Measurements from ENCODE around the gene NRTN. TPM values are rescaled to one million over a fixed set of nuclear protein-coding genes. Genes with fewer than 3 reads are reported as not detected.
"Not testable (repeated sequence)": the region's sequence is repeated elsewhere in the genome, so short reads cannot be mapped to it uniquely, and the experiment has no call there.

Gene NRTN
- polyA plus RNA-seq, 1 donor (not counting 4 experiments of a cell fraction or from before 2014, with no cell fraction given): not detected

DNA sequence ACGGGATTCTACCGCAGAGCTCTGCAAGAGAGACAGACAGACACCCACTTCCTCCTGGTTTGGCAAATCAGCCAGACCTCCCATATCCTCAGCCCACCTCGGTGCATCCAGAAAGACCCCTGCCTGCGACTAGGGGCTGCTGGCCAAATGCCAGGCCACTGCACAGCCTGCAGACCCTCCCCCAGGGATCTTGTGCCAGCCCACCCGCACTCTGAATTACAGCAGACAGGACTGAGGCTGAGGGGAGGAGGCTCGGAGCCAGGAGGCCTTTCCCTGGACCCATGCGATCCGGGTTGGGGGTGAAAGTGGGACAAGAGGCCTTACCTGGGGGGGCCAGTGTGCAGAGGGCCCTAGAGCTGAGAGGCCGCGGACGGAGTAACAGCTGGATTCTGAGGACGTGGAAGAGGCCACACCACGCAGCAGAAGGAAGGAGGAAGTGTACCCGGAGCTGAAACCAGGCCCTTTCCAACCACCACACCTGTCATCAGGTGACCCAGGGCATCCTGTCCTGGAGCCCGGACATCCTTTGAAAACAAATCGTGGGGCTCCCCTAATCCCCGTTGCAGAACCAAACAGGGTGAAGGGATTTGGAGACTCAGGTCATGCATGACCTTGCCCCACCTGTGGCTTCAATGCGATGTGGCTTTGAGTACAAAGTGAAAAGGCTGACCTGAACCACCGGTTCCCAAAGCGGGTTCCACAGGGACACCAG lies 33.6 kb downstream of the NRTN start:
- peaks cover 4% of the 10 kb centered on the region for H3K27me3 ChIP-seq (ENCODE audit: control insufficient read depth, extremely low read depth, insufficient read depth, low read length)
- H3K27ac ChIP-seq (ENCODE audit: control insufficient read depth, insufficient read depth, low read length): no peak overlapping the region
- H3K4me2 ChIP-seq (ENCODE audit: control insufficient read depth, extremely low read depth, insufficient read depth, low read depth, low read length): no peak overlapping the region
- no peak overlapping the region for H2AFZ ChIP-seq (ENCODE audit: control insufficient read depth, low read length)
- no peaks in the 10 kb centered on the region for H3K79me2 ChIP-seq (ENCODE audit: control insufficient read depth, insufficient read depth, low read length)
- no peaks in the 10 kb centered on the region for H3K9me1 ChIP-seq (ENCODE audit: control insufficient read depth, extremely low read depth, insufficient read depth, low read length)
- no peaks in the 10 kb centered on the region for H3K36me3 ChIP-seq (ENCODE audit: control insufficient read depth in 2 of 2, extremely low read depth in 1 of 2, insufficient read depth in 2 of 2, low read length in 2 of 2)
- DNase-seq (ENCODE audit: low read depth, low spot score) (no peak), FAIRE-seq (no peak)
- TF ChIP-seq, protein P1, sequence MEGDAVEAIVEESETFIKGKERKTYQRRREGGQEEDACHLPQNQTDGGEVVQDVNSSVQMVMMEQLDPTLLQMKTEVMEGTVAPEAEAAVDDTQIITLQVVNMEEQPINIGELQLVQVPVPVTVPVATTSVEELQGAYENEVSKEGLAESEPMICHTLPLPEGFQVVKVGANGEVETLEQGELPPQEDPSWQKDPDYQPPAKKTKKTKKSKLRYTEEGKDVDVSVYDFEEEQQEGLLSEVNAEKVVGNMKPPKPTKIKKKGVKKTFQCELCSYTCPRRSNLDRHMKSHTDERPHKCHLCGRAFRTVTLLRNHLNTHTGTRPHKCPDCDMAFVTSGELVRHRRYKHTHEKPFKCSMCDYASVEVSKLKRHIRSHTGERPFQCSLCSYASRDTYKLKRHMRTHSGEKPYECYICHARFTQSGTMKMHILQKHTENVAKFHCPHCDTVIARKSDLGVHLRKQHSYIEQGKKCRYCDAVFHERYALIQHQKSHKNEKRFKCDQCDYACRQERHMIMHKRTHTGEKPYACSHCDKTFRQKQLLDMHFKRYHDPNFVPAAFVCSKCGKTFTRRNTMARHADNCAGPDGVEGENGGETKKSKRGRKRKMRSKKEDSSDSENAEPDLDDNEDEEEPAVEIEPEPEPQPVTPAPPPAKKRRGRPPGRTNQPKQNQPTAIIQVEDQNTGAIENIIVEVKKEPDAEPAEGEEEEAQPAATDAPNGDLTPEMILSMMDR (optimal IDR thresholded peaks at IDR 0.05 in 1 of 3, IDR thresholded peaks at IDR 0.05 in 1 of 3, conservative IDR thresholded peaks at IDR 0.05 in 1 of 3; ENCODE audit: extremely low read depth in 1 of 3, insufficient read depth in 2 of 3, low read length in 3 of 3): no peak
- TF ChIP-seq EZH2 (IDR thresholded peaks at IDR 0.05; ENCODE audit: low read length): no peak
- no peak overlapping the region for H3K9ac ChIP-seq (ENCODE audit: control insufficient read depth, extremely low read depth, insufficient read depth, low read length)
- peaks cover 3% of the 10 kb centered on the region for H3K4me1 ChIP-seq (ENCODE audit: control insufficient read depth, extremely low read depth, insufficient read depth, low read length)
- no peak overlapping the region for H3K4me3 ChIP-seq (ENCODE audit: control insufficient read depth in 2 of 3, extremely low read depth in 1 of 3, insufficient read depth in 2 of 3, low read depth in 1 of 3, low read length in 3 of 3)
- no peaks in the 10 kb centered on the region for H3K9me3 ChIP-seq (ENCODE audit: control insufficient read depth, low read depth, low read length)
- dilution Hi-C loops (cut with MboI; ENCODE audit: extremely low pct_ligation_motif_present, low sequenced_read_pairs): no loop called here
- H4K20me1 ChIP-seq (ENCODE audit: control insufficient read depth, extremely low read depth, insufficient read depth, low read length): no peaks in the 10 kb centered on the region

DNA sequence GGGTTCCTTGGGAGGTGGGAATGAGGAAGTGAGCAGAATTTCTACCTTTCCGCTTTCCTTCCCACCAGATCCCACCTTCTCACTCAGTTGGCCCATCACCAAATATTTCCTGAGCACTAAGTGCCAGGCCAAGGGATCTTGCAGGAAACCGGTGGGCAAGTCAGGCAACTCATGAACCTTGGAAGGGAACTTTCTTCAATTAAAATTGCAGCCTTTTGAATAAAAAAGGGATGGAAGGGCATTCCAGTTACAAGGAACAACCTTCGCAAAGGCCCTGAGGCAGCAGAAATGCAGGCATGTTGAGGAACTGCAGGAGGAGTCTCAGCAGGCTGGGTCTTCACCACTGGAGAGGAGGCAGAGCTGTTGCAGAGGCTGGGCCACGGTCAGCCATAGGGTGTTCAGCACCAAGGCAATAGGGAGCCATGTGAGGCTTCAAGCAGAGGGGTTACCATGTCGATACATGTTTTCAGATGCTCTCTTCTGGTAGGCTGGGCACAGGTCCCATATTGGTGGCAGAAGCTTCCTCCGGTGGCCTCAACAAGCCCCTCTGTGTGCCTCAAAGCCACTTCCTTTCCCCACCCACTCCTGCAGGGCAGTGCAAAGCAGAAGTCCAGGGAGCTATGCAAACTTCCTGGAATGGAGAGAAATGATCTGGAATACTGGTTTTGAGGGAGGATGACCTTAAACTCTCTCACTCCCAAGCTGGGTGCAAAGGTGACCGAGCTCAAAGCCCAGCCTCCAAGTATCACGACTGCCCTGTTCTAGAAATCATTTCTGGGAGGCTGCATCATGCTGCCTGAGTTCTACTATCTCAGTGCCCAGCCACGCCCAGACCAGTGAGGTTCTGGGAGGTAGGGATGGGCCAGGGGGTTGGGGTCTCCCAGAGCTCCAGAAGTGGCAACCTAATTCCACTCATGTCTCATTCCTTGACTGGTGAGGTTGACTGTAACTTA lies 34.5 kb downstream of the NRTN start, which contains the start of gene FUT6:
Gene FUT6 (minus strand): TSS at position 638 of the 953 bp plus-strand sequence. CDS start 7,135 bp downstream, outside the sequence.
- Histone ChIP-seq H4K20me1 (ENCODE audit: control insufficient read depth, extremely low read depth, insufficient read depth, low read length) (no peaks in the 10 kb centered on the region), H3K9me1 (ENCODE audit: control insufficient read depth, extremely low read depth, insufficient read depth, low read length) (no peaks in the 10 kb centered on the region), H3K9ac (ENCODE audit: control insufficient read depth, extremely low read depth, insufficient read depth, low read length) (no peak within 1 kb of the TSS), H3K4me2 (ENCODE audit: control insufficient read depth, extremely low read depth, insufficient read depth, low read depth, low read length) (no peak within 1 kb of the TSS), H3K9me3 (ENCODE audit: control insufficient read depth, low read depth, low read length) (no peaks in the 10 kb centered on the region), H2AFZ (ENCODE audit: control insufficient read depth, low read length) (no peak within 1 kb of the TSS), H3K79me2 (ENCODE audit: control insufficient read depth, insufficient read depth, low read length) (no peaks in the 10 kb centered on the region), H3K27ac (ENCODE audit: control insufficient read depth, insufficient read depth, low read length) (no peak within 1 kb of the TSS), H3K4me1 (ENCODE audit: control insufficient read depth, extremely low read depth, insufficient read depth, low read length) (peaks cover 3% of the 10 kb centered on the region), H3K4me3 (ENCODE audit: control insufficient read depth in 2 of 3, extremely low read depth in 1 of 3, insufficient read depth in 2 of 3, low read depth in 1 of 3, low read length in 3 of 3) (no peak within 1 kb of the TSS), H3K27me3 (ENCODE audit: control insufficient read depth, extremely low read depth, insufficient read depth, low read length) (peaks cover 4% of the 10 kb centered on the region), H3K36me3 (ENCODE audit: control insufficient read depth in 2 of 2, extremely low read depth in 1 of 2, insufficient read depth in 2 of 2, low read length in 2 of 2) (no peaks in the 10 kb centered on the region)
- DNase-seq (ENCODE audit: low read depth, low spot score) (no peak), FAIRE-seq (no peak)
- dilution Hi-C loops (cut with MboI; ENCODE audit: extremely low pct_ligation_motif_present, low sequenced_read_pairs): no loop called here
- TF ChIP-seq, protein P1 (optimal IDR thresholded peaks at IDR 0.05 in 1 of 3, IDR thresholded peaks at IDR 0.05 in 1 of 3, conservative IDR thresholded peaks at IDR 0.05 in 1 of 3; ENCODE audit: extremely low read depth in 1 of 3, insufficient read depth in 2 of 3, low read length in 3 of 3): no peak
- TF ChIP-seq EZH2 (IDR thresholded peaks at IDR 0.05; ENCODE audit: low read length): no peak

DNA sequence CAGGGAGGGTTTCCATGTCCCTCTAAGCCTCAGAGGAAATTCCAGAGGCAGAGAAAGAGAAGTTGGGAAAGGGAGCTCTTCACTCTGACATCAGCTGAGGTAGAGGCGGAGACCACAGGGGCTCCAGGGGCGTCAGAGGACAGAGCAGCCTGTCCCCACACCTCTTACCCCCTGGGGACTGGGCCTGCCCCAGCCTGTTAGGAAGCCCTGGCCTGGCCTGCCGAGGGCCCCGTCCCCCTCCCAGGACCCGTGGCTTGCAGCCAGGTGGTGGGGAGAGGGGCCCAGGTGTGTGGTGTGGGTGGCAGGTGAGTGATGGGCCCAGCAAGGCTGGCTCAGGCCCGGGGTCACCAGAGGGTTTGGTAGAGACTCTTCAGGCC lies 36.9 kb downstream of the NRTN start:
- H3K9me3 ChIP-seq (ENCODE audit: control insufficient read depth, low read depth, low read length); H3K4me3 ChIP-seq (ENCODE audit: control insufficient read depth in 2 of 3, extremely low read depth in 1 of 3, insufficient read depth in 2 of 3, low read depth in 1 of 3, low read length in 3 of 3); H3K9ac ChIP-seq (ENCODE audit: control insufficient read depth, extremely low read depth, insufficient read depth, low read length); H3K27ac ChIP-seq (ENCODE audit: control insufficient read depth, insufficient read depth, low read length); H4K20me1 ChIP-seq (ENCODE audit: control insufficient read depth, extremely low read depth, insufficient read depth, low read length); H3K9me1 ChIP-seq (ENCODE audit: control insufficient read depth, extremely low read depth, insufficient read depth, low read length); H3K36me3 ChIP-seq (ENCODE audit: control insufficient read depth in 2 of 2, extremely low read depth in 1 of 2, insufficient read depth in 2 of 2, low read length in 2 of 2); H3K79me2 ChIP-seq (ENCODE audit: control insufficient read depth, insufficient read depth, low read length); H3K4me2 ChIP-seq (ENCODE audit: control insufficient read depth, extremely low read depth, insufficient read depth, low read depth, low read length); FAIRE-seq; DNase-seq (ENCODE audit: low read depth, low spot score); H3K4me1 ChIP-seq (ENCODE audit: control insufficient read depth, extremely low read depth, insufficient read depth, low read length); dilution Hi-C loops (cut with MboI; ENCODE audit: extremely low pct_ligation_motif_present, low sequenced_read_pairs); H3K27me3 ChIP-seq (ENCODE audit: control insufficient read depth, extremely low read depth, insufficient read depth, low read length); H2AFZ ChIP-seq (ENCODE audit: control insufficient read depth, low read length): not testable (repeated sequence)

Data from keratinocyte (primary cell).